Measurements from ENCODE around the gene DNASE2.
"Not testable (repeated sequence)": the region's sequence is repeated elsewhere in the genome, so short reads cannot be mapped to it uniquely, and the experiment has no call there.

DNASE2 gene

DNA sequence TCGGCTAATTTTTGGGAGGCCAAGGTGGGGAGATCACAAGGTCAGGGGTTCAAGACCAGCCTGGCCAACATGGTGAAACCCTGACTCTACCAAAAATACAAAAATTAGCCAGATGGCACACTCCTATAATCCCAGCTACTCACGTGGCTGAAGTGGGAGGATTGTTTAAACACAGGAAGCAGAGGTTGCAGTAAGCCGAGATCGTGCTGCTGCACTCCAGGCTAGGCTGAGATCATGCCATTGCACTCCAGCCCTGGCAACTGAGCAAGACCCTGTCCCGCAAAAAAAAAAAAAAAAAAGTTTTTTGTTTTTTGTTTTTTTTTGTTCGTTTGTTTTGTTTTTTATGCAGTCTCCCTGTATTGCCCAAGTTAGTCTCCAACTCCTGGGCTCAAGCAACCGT lies 21.7 kb downstream of the DNASE2 start:
- no peak for DNase-seq

DNA sequence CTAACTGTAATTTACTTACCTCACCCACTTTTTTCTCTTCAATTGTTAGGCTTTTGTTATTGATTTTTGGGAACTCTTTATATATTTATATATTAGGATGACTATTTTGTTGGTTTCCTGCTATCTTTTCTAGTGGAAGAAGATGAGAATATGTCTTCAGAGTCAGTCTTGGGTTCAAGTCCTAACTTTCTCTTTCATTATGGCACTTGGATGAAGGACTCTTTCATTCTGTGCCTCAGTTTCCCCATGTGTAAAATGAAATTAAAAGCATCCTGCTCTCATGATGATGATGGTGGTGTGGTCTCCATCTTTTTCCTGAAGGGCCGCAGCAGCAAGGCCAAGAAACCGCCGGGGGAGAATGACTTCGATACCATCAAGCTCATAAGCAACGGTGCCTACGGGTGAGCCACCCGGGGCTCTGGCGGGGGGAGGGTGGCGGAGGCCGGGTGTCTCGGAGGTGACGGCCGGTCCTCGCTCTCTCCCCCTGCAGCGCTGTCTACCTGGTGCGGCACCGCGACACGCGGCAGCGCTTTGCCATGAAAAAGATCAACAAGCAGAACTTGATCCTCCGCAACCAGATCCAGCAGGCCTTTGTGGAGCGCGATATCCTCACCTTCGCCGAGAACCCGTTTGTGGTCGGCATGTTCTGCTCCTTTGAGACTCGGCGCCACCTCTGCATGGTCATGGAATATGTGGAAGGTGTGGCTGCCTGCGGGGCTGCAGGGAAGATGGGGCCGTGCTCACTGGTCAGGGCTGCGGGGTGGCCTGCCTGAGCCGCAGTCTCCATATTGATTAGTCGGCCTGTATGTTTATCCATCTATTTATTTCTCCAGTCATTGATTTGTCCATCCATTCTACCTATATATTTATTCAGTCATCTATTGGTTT lies 23.0 kb downstream of the DNASE2 start:
- no peak for DNase-seq

DNA sequence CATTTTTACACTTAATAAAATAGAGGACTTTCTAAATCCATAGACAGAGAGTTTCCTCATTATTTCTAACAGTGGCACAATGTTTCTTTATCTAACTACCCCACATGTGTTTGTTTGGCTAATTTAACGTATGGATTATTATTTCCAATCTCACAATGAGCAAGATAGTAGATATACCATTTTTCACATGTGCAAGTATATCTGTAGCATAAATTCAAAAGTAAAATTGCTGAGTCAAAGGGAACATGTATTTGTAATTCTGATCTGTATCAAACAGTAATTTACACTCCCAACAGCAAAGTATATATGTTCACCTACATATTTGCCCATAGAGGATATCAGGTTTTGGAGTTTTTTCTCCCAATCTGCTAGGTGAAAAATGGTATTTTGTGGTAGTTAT lies 24.6 kb downstream of the DNASE2 start:
- DNase-seq = no peak

DNA sequence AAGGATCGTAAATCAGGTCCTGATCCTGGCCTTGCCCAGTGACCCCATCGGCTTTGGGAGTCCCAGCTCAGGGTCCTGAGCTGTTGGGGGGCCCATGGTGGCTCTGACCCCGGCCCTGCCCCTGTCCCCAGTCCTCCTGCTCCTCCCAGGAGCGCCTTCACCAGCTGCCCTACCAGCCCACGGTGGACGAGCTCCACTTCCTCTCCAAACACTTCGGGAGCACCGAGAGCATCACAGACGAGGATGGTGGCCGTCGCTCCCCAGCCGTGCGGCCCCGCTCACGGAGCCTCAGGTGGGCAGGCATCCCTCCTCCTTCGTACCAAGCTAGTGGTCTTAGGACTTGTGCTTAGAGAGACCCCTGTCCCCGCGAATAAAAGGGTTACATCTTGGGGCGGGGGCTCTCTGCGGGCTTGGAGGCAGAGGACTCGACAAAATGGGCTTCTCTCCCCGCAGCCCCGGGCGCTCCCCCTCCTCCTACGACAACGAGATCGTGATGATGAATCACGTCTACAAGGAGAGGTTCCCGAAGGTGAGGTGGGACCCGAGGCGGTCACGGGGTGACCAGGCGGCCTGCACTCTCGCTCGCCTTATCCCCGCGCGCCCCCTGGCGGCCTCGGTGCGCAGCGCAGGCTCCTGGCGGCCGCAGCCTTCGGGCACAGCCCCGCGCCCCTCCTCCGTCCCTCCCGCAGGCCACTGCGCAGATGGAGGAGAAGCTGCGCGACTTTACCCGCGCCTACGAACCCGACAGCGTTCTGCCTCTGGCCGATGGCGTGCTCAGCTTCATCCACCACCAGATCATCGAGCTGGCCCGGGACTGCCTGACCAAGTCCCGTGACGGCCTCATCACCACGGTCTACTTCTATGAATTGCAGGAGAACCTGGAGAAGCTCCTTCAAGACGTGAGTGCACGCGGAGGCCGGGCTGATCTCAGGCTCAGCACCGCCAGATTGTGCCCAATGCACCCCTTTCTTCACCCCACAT lies 33.8 kb downstream of the DNASE2 start:
- peak; percentile 96 for DNase-seq

DNA sequence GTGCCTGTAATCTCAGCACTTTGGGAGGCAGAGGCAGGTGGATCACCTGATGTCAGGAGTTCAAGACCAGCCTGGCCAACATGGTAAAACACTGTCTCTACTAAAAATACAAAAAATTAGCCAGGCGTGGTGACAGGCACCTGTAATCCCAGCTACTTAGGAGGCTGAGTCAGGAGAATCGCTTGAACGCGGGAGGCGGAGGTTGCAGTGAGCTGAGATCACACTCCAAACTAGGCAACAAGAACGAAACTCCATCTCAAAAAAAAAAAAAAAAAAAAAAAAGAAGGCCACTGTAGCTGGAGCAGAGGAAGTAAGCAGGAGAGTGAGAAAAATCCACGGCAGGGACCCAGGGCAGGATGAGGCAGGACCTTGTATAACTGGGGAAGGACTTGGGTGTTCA lies 34.6 kb downstream of the DNASE2 start:
- not testable (repeated sequence) for DNase-seq

DNA sequence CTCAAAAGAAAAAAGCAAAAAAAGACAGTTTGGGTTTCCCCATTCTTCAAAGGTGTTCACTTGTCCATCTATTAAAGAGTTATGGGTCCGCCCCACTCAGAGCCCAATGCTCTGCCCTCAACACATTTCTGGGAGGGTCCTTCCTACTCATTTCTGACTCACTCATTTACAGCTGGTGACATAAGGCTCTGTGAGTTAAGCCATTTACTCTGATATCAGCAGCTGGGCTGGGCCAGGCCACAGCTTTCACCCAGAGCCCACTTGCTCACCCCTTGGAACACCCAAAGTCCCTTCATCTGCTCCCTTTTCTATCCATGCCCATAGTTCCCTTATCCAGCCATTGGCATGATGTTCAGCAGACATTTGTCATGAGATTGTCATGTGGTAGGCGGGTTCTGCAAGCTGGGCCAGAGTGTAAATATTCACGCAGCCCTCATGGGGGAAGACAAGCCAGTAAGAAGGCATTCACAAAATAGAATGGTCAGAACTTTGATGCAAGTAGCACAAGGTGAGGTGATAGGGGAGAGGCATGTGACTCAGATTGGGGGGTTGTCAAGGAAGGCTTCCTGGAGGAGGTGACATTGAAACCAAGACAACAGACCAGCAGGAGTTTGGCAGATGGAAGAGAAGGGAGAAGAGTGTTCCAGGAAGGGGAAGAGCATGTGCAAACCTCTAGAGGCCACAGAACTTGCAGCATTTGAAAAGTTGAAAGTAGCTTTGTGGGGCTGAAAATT lies 37.1 kb downstream of the DNASE2 start:
- DNase-seq = no peak

DNA sequence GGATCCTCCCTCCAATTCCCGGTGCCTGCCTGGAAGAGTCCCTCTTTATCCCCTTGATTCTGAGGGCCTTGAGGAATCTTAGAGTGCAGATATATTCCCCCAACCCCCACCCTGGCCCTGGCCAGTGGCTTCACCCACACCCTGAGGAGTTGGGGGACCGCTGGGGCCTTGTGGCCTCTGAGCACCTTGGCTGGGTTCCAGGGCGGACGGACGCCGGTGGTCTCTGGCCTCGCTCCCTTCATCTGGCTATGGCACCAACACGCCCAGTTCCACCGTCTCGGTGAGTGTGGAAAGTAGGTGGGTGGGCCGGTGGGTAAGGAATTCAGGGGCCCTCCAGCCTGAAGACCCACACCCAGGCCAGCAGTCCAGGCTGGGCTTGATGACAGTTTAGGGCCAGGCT lies 37.9 kb downstream of the DNASE2 start:
- DNase-seq = no peak

DNA sequence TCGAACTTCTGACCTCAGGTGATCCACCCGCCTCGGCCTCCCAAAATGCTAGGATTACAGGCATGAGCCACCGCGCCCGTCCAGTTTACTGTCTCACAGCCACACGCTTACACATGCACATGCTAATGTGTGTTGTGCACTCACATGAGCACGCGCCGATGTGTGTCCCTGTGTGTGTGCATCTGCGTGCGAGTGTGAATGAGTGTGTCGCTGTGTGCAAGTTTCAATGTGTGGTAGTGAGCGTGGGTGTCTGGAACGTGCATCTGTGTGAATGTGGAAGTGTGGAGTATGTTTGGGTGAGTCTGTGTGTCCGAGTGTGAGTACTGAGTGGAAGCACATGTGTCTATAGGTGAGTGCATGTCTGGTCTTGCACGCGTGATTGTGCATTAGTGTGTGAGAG lies 38.7 kb downstream of the DNASE2 start:
- no peak for DNase-seq

DNA sequence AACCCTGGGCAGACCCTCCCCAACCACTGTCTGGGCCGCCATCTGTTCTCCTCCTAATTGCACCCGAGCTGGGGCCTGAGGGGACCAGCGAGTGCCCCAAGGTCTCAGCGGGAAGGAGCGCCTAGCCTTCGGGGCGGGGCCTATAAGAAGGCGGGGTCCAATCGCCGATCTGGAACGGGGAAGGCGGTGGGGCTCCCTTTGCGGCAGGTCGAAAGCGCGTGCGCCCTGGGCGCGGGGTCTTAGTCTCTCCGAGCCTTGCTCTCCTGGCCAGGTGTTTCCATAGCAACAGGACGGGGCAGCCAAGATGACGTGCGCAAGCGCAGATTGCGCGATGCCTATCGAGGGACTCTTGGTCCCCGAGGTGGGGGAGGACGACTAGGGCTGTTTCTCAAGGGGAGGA lies 40.2 kb downstream of the DNASE2 start:
- DNase-seq = peak; percentile 85

DNA sequence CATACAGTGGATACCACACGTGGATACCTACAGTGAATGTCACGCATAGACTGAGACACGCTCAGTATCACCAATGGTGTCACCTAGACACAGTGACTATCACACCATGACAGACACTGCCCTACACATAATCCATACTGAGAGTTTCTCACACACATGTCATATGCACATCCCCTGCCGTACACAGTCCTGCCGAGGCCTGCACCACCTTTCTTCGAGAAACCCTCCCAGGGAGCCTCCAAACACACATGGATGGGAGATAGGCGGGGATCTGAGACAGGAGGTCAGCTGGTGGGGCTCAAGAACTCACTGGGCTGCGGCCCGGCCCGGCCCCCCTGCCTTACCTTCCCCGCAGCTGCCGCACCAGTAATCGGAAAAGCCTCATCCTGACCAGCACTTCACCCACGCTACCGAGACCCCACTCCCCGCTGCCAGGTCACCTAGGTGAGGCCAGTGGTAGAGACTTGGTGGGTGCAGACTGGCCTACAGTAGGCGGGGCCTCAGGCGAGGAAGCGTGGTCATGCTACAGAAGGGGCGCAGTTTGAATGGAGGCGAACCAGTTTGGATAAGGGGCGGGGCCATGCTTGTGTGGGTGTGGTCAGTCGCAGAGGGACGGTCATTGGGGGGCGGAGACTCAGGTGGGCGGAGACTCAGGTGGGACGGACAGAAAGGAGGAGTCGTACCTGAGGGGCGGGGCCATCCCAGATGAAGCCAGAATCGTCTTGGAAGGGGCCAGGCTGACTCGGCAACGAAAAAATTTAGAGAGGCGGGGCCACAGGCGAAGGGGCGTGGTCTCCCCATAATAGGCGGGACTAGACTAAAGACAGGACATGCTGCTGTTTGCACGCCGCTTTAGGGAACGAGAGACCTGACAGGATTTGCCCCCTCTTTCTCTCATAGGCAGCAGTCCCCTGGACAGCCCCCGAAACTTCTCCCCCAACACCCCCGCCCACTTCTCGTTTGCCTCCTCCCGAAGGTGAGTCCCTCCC lies 40.9 kb downstream of the DNASE2 start:
- DNase-seq = peak; percentile 77

DNA sequence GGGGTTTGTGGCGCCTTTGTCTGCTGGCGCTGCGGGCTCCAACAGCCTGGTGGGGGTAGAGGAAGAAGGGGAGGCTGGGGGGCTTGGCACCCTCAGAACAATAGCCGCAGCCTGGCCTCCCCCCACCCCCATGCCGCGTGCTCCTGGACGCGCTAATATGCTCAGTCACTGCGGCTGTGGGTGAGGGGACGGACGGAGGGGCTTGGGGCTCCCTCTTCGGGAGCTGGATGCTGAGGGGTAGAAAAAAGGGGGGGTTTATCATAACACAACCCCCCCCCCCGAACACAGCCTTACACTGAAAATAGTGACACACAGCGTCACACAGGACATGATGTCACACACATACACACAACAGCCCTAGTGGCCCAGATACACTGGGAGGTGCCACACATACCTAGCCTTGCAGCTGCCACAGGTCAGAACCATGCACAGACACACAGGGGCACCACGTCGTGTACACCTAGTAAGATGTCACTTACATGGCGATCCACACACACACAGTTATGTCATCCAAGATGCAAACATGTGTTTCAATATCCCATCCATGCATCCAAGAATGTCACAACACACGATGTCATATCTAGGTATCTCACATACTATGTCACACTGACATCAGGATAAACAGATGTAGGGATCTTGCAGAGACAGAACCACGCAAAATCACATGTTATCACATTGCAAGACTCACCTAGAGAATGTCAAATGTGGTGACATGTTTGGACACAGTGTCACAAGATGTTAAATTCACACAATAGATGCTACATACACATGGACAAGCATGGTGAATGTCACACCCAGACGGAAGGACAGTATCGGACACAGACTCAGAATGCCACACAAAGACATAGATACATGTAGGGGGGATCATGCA lies 42.1 kb downstream of the DNASE2 start:
- DNase-seq = peak; percentile 59

DNA sequence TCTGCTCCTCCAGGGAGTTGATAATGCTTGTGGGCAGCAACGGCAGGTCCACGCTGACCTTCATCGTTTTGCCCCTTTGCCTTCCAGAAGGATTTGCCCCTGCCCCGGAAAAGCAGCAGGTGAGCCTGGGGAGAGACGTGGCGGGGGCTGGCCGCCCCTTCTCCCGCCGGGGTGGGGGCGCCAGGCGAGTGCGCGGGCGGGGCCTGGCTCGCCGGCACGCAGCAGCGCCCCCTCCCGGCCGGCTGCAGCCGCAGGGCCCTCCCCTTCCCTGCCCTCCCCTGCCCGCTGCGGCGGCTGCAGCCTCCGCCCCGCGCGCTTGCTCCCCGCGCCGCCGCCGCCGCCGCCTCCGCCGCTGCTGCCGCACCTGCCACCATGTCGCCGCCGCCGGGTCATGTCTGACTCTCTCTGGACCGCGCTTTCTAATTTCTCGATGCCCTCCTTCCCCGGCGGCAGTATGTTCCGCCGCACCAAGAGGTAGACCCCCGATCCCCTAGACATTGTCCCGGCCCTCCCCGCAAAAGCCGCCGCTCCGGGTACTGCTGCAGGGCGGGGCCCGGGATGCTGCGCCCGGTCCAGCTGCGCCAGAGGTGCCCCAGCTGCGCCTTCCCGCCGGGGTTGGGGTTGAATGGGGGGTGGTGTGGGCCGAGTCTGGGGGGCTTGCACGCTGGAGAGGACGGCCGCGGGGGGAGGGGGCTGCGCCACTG lies 42.9 kb downstream of the DNASE2 start, which contains the start of gene MAST1:
Gene MAST1 (plus strand): TSS at position 334 of the 704 bp plus-strand sequence. CDS start 58 bp downstream, at position 392.
- DNase-seq = peak; percentile 71

DNA sequence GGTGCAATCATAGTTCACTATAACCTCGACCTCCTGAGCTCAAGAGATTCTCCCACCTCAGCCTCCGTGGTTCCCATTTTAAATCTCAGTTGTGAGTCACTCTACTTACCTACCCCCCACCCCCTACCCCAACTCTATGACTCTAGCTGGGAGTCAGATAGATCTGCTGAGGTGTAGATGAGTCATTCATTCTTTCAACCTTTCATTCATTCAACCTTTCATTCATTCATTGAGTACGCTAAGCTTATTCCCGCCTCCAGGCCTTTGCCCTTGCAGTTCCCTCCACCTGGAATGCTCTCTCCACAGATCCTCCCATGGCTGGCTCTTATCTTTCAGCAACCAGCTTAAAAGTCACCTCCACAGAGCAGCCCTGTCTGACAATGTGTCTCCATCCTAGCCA lies 44.0 kb downstream of the DNASE2 start:
- DNase-seq = no peak

DNA sequence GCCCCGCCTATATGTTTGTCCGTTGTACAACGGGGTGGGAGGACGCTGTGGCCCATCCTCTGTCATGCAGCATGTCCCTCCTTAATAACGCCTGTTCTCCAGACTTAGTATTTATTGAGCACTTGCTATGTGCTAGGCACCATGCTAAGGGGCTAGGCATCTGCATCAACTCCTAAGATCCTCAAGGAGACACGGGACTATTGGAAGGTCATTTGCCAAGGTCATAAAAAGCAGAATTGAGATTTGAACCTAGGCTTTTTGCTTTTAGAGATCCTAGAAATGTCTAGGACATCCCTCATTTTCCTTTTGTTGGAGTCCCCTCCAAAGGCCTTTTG lies 44.8 kb downstream of the DNASE2 start:
- no peak for DNase-seq

DNA sequence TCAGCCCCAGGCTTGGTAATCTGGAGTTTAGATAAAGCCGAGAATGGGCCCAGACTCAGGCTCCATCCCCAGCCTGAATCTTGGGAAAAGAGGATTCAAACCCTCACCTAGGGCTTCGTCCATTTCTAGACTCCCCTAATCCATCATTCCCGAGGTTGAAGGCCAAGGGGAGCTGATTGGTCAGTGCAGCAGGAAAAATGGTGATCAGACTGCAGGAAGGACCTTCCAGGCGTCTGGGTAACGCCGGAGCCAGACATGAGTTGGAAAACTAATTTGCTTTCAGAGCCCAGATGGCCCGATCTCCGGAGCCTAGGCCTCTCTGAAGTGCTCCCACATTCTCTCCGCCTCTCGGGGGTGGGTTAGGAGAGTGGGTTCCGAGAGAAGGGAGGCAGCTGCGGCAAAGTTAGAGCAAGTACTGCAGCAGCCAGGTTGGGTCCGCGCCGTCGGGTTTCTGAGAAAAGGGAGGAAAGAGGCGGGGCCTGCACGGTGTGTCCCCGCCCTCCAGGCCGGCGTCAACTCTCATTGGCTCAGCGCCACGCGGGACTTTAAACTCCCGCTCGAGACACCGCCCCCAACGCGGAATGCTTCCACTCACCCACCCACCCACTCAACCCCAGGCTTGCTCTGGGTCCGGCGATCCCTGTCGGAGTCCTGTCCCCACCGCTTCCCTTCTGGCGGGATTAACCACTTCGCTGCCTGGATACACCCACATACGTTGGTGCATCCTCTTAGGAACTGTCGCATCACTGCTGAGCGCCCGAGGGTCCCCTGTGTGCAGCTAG lies 46.1 kb downstream of the DNASE2 start:
- peak; percentile 53 for DNase-seq

DNA sequence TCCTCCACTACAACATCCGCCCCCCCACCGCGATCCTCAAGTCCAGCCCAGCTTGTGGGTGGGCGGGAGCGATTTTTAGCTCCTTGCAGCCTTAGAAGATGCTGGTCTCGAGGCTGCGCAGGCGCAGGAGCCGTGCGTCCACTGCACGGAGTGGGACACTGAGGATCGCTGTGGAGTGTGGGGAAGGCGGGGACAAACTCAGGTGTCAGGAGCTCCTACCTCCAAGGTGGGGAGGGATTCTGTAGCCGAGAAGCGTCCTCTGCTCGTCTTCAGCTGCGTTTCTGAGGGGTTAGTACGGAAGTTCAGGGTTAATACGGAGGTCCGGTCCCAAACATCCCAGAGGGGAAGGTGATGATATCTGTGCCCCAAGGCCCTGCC lies 46.7 kb downstream of the DNASE2 start, which contains the start of gene RTBDN:
Gene RTBDN (minus strand): TSS at position 14 of the 378 bp plus-strand sequence. CDS start 4,600 bp downstream, outside the sequence.
- DNase-seq = peak; percentile 26

DNA sequence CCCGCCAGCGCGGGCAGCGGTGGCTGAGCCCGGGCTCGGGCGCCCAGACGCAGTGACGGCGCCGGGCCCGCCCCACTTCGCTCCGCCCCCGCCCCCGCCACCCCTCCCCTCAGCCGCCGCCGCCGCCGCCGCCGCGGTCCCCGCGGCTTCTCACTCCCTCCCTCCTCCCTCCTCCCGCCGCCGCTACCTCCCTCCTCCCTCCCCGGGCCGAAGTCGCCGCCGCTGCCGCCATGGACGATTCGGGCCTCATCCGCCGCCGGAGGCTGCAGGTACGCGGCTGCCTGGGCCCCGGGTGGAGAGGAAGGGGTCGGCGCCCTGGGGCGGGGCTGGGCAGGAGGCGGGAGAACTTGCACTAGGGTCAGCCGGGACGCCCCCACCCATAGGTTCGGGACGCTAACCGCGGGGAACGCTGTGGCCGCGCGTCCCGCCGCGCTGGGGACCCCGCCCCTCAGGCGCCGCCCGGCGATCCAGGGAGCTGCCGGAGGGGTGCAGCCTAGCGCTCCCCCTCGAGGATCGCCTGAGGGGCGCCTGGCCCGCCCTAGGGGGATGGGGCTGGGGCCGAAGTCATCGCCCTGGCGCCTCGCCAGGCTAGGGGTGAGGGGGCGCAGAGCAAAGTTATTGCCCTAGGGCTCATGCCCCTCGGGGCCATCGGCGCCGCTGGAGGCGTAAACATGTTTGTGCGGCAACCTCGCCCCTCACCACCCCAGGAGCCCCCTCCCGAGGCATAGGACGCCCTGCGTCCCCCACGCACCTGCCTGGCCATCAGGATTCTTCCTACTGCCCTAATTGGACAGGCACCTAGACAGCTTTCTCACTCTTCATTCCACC lies 47.3 kb downstream of the DNASE2 start:
- peak; percentile 54 for DNase-seq

DNA sequence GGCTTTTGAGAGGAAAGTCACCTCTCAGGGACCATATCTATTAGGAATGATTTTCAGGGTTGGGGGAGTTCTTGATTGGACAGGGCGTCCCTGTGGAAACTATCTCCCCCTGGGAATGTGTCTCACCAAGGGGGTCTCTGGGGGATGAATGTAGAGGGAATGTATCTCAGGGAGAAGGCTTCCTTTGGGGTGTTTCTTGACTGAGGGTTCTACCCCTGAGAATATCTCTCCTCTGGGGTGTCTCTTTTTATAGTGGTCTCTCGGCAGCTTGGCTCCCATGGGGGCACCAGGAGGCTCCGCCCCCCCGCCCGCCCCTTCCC lies 47.9 kb downstream of the DNASE2 start:
- DNase-seq = no peak
